HG02840 (cell line): ENCODE data around the gene SLC20A1.
"Not testable (repeated sequence)": the region's sequence is repeated elsewhere in the genome, so short reads cannot be mapped to it uniquely, and the experiment has no call there.

Experiments
- ATAC-seq: cut with Tn5 transposase; IDR thresholded peaks from one replicate; pipeline ENCODE4 v1.9.1; 2021; ENCODE audit warnings: mild to moderate bottlenecking, moderate library complexity, moderate number of reproducible peaks; ENCODE audit not compliant: unreplicated experiment, low FRiP score

SLC20A1 gene

DNA sequence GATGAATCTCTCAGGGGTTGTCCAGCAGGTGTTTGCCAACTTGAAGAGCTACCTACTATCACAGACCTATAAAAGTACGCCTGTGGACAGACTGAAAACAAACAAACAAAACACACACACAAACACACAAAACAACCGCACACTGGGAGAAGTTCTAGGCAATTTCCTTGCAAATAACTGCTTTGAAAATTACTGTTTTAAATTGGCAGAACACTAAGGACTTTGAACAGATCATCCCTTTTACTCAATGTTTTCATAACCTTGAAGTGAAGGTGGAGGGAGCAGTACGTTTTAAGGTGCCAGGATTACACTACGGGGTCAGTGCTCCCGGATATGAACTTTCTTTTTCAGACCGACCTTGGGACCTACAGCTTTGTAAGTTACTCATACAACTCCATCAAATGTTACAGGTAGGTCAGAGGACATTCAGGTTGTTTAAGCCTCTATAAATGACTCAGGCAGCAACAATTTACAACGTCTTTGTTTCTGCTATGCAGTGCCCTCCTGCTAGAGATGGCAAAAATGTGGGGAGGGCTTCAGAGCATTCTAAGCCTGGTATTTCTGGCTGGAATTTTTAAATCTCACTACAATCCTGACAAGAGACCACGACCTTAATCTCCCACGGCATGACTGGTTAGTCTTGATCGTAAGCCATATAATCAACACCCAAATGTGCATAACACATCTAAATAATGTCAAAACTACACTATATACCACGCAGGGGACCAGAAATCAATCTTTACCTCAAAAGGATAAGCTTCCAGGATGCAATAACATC is 1.4 kb upstream of the SLC20A1 start:
- ATAC-seq = no peak

DNA sequence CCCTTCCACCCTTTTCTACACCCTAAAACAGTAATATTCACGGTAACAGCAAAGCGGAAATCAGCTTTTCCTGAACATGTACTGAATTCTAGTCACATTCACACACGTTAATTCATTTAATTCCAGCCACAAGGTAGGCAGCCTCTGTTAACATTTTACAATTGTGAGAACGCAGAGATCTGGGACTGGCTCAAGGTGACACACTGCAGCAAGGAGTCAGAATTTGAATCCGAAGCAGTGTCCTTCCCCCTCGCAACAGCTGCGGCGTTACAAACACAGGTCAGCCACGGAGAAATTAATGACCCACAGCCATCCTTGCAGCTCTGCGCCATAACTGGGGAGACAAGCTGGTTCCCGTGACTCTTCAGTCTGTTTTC is 818 bp upstream of the SLC20A1 start:
- ATAC-seq = no peak

DNA sequence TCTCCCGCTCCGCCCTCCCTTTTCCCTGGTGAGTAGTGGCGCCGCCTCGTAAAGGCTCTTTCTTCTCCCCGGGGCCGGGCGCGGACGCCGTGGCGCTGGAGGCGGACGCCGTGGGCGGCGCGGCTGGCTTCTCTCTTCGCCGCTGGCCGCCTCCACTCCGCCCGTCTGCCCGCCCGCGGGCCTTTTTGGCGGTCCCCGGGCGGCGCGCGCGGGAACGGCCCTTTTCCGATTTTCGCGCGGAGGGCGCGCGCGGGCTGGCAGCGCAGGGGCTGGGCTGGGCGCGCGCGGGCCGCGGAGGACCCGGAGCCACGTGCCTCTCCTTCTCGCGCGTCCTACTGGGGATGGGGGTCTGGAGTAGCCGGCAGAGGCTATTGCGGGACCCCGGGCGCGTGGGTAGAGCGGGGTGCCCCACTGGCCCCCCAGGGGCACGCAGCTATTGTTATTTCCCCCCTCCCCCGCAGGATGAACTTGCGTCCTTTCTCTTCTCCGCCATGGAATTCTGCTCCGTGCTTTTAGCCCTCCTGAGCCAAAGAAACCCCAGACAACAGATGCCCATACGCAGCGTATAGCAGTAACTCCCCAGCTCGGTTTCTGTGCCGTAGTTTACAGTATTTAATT is 472 bp downstream of the SLC20A1 start:
- ATAC-seq = no peak

DNA sequence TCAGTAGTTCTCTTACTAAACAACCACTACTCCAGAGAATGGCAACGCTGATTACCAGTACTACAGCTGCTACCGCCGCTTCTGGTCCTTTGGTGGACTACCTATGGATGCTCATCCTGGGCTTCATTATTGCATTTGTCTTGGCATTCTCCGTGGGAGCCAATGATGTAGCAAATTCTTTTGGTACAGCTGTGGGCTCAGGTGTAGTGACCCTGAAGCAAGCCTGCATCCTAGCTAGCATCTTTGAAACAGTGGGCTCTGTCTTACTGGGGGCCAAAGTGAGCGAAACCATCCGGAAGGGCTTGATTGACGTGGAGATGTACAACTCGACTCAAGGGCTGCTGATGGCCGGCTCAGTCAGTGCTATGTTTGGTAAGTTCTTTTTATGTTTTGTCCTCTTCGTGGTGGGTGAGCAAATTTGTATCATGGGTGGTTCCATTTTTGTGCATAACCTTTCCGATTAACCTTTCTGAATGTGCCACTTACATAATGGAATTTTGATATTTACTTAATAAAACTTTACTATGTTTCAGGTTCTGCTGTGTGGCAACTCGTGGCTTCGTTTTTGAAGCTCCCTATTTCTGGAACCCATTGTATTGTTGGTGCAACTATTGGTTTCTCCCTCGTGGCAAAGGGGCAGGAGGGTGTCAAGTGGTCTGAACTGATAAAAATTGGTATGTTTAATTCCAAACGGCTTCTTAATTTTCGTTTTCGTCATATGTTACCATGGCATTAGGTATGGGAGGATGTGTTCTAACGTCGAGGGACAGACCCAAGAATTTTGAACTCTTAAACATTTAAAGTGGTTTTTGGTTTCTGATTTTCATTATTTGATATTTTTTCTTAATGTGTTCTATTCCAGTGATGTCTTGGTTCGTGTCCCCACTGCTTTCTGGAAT is 1.3 kb downstream of the SLC20A1 start:
- no peak for ATAC-seq

DNA sequence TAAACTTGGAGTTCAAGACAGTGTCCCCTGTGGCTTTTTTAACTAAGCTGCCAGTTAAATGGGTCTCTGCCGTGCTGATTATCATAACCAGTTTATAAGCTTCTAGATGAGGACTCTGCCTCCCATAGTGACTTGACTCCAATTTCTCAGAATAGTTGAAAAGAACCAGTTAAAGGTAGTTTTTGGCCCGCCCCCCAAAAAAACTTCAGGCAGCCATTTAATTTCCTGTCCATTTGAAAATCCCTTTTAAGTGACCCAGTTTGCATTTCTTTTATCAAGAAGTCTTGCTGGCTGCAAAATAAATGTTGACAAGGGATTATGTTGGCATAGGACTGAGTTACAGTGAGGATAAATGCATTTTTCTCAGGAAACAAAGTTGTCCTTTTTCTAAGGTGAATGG is 2.3 kb downstream of the SLC20A1 start:
- ATAC-seq = no peak

DNA sequence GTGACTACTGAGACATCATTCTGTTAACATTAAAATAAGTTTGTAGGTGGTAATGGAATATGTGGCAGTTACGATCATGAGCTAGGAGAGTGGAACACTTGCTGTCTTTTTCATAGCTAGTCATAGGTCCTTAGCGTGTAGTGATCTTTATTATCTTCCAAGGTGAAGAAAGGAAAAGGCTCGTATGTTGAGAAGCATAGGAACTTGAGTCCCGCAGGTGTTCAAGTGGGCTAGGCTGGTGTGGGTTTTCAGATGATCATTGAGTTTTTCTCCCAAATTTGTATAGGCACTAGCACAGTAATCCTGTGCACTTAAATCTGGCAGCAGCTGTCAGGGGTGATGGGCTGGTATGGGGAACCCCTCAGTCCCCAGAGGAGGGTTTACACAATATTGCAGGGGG is 10.9 kb downstream of the SLC20A1 start:
- no peak for ATAC-seq

DNA sequence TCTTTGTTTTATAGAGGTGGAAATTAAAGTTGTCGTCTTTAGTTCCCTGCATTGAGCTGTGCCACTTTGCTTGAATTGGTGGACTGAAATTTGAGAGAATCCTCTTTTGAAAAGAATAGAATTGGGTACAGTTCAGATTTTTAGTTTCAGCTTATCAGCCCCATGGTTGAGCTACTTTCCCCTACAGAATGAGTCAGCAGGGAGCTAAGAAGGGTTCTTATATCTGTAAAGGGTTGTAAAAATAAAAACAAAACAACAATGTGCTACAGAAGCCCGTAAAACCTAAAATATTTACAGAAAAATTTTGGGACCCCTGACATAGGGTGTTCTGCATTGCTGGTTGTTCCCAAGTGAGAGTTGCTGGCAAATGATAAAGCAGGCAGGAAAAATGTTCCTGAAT is 12.6 kb downstream of the SLC20A1 start:
- no peak for ATAC-seq

DNA sequence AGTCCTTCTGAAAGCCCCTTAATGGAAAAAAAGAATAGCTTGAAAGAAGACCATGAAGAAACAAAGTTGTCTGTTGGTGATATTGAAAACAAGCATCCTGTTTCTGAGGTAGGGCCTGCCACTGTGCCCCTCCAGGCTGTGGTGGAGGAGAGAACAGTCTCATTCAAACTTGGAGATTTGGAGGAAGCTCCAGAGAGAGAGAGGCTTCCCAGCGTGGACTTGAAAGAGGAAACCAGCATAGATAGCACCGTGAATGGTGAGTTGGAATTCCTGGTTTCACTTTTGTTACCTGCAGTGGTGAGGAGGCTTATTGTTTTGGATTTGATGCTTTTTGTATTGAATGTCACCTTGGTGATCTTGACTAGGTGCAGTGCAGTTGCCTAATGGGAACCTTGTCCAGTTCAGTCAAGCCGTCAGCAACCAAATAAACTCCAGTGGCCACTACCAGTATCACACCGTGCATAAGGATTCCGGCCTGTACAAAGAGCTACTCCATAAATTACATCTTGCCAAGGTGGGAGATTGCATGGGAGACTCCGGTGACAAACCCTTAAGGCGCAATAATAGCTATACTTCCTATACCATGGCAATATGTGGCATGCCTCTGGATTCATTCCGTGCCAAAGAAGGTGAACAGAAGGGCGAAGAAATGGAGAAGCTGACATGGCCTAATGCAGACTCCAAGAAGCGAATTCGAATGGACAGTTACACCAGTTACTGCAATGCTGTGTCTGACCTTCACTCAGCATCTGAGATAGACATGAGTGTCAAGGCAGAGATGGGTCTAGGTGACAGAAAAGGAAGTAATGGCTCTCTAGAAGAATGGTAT is 13.3 kb downstream of the SLC20A1 start:
- ATAC-seq = no peak

DNA sequence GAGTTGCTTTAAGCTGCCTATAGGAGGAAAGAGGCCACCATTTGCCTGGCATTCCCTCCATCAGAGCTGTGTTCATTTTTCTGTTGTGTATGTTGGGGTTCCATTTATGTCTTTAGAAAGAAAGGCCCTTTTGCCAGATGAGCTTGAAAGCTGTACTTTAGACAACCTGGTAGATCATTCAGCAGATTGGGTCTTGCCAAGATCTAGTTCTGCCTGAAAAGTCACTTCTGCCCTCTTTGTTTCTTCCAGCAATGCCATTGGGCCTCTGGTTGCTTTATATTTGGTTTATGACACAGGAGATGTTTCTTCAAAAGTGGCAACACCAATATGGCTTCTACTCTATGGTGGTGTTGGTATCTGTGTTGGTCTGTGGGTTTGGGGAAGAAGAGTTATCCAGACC is 14.4 kb downstream of the SLC20A1 start:
- ATAC-seq = no peak

DNA sequence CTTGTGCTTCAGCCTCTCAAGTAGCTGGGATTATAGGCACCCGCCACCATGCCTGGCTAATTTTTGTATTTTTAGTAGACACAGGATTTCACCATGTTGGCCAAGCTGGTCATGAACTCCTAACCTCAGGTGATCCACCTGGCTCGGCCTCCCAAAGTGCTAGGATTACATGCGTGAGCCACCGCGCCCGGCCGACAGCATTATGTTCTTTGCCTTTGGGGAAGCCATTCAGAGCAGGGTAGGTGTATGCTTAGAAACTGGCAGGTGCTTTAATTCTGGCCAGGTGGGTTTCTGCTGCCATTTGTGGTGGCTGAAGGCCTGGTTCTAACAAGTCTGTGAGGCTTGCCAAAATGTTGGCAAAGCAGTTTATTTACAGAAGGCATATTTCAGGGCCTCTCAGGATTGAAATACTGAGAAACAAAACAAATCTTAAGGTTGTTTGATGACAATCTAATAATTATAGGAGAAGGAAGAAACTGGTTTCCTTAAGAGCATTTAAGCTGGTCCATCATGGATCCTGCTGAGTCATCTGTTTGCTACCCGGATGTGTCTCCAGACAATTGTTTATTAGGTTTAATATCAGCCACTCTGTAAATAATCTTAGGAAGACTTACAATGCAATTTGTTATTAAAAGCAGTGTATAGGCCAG is 16.0 kb downstream of the SLC20A1 start:
- no peak for ATAC-seq

DNA sequence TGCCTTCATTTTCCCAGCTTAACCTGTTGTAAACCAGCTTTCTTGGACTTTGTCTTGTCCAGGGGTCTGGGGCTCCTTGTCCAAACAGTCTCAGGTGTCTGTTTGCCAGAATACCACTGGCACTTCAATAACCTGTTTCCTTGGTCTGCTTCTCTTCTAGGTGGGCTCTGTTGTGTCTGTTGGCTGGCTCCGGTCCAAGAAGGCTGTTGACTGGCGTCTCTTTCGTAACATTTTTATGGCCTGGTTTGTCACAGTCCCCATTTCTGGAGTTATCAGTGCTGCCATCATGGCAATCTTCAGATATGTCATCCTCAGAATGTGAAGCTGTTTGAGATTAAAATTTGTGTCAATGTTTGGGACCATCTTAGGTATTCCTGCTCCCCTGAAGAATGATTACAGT is 17.0 kb downstream of the SLC20A1 start:
- ATAC-seq = no peak

DNA sequence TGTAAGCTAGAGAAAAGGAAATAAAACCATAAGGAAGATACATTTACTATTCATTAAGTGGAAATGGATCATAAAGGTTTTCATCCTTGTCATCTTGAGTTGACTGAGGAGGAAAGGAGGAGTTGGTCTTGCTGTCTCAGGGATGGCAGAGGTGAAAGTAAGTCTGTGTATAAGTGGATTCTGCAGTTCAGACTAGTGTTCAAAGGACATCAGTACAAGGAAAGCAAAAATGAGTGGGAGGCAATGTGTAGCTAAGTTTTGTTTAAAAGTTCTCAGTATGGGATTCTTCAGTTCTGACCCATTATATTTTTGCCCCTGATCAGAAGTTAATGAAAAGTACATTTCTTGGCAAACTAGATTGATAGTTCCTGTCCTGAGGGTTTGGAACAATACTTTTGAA is 18.9 kb downstream of the SLC20A1 start:
- no peak for ATAC-seq

DNA sequence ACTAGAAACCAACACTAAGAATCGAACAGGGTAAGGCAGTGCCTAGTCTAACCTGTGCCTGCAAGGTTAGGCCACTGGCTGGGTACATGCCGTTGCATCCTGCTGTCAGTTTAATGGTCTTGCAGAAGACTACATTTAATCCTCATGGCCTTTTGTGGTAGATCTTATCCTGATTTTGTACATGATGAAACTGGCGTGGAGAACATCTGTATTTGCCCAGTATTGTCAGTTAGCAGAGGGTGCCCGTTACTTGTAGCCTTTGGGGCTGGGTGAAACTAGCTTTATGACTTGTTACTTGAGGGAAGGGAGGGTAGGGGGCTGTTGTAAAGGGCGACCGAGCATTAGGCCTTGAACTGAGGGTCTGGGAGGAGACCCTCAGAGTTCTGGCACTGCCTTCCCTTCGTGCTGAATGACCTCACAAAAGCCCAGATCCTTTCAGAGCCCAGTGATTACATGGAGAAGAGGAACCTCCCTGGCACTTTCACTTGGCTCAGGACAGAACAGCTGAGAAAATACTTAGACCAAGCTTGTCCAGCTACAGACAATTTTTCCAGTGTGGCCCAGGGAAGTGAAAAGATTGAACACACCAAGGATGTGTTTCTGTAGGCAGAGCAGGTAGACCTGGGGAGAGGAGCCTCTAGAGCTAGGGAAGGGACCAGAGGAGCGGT is 19.5 kb downstream of the SLC20A1 start:
- no peak for ATAC-seq

DNA sequence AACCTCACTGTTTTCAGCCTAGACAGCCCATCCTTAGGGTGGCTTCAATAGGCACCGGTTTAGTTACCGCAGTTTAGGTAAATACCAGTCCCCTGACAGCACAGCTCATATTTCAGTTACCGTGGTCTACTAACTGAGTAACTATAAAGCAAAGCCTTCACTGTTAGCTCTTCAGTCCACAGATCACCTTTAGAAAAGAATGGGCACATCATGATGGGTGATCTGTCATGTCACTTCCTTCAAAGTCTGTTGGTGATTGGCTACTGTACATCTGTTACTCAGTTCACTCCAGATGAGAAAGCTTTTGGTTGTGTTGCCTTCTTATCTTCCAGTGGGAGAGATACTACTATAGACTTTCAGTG is 21.0 kb downstream of the SLC20A1 start:
- ATAC-seq = no peak

DNA sequence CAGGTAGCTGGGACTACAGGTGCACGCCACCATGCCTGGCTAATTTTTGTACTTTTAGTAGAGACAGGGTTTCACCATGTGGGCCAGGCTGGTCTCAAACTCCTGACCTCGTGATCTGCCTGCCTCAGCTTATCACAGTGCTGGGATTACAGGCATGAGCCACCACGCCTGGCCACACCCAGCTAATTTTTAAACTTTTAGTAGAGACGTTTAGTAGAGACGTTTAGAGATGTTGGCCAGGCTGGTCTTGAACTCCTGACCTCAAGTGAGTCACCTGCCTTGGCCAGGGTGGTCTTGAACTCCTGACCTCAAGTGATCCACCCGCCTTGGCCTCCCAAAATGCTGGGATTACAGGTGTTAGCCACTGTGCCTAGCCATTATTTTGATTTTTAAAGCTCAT is 21.8 kb downstream of the SLC20A1 start:
- ATAC-seq = not testable (repeated sequence)

DNA sequence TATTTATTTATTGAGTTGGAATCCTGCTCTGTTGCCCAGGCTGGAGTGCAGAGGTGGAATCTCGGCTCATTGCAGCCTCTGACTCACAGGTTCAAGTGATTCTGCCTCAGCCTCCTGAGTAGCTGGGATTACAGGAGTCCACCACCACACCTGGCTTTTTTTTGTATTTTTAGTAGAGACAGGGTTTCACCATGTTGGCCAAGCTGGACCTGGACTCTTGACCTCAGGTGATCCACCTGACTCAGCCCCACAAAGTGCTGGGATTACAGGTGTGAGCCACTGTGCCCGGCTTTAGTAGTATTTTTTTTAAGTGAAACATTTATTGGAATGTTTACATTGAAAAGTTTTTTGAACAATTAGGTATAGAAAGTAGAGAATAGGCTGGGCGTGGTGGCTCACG is 23.9 kb downstream of the SLC20A1 start:
- no peak for ATAC-seq

DNA sequence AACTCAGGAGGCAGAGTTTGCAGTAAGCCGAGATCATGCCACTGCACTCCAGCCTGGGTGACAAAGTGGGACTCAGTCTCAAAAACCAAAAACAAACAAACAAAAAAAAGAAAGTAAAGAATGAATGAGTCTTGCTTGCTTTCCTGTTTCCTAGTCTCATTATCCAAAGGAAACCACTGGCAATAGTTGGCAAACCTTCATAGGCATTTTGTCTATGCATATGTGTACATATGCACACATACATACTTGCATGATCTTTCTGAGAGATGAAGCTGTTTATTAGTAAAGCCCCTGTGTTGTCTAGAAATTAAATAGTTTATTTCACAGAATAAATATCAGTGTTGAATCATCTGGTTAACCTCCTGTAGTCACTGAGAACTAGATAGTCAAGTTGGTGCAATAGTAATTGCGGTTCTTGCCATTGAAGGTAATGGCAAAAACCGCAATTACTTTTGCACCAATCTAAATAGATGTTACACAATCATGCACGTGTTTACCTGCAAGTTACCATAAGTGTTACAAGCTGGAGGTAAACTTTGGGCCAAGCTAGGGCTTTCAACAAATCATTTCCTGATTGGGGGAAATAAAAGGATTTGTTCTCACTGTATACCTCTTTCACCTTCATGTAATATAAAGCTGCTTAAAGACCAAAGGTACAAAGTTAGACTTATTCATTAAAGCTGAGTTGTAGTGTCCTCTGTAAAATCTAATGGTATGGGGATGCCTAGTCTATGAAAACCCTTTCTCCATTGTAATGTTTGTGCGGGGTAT is 24.7 kb downstream of the SLC20A1 start:
- no peak for ATAC-seq

DNA sequence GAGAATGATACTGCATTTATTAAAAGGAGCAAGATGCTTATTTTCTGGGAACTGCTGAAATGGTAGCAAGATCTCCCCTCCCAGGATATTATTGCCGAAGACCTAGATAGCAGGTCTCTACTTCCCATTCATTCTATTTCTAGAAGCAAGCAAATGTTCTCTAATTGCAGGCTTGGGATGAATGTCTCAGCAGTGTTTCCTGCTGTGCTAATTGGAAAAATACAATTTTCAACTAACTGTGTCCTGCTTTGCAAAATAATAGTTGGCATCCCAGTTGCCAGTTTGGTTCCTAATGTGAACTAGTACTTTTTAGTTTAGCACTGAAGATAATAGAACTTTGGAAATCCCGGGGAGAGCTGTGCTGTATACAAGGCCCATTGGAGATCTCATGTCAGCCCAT is 26.1 kb downstream of the SLC20A1 start:
- ATAC-seq = no peak

DNA sequence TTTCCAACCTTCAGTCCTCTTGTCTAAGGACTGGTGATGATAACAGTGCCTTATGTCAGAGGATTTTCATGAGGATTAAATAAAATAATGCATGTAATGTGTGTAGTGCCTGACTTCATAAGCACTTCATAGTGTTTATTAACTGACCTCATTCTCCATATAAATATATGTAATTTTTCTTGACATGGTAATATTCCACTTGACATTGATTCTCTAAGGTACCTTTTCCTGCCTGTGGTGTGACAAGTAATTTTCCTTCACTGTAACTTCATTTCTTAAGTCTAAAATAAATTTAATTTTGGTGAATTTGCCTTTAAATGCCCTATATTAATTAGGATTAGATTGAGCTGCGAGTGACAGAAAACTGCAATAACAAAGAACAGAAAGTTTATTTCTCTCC is 27.3 kb downstream of the SLC20A1 start:
- no peak for ATAC-seq
